PC-9 (cell line): ENCODE data around the gene SIAH2. TPM values are rescaled to one million over a fixed set of nuclear protein-coding genes. Genes with fewer than 3 reads are reported as not detected.
A peak's percentile ranks its signal among the peaks of the same experiment; 100 is the strongest.

Experiments used
- BruUV-seq: library from RNA; stranded (reverse); fragments of 400-500 nt; replicated peaks from 2 replicates; lab custom pipeline; 2021; lab: Mats Ljungman, UMichigan
- CTCF ChIA-PET: fragments of 300-600 bp; sonication (Branson Sonifier 250); formaldehyde crosslinking; loops from one replicate; lab custom pipeline; 2022; ENCODE audit warnings: antibody characterized with exemption; lab: Charles Lee
- POLR2A ChIA-PET: fragments of 300-600 bp; sonication (Branson Sonifier 250); formaldehyde crosslinking; loops from one replicate; lab custom pipeline; 2022; ENCODE audit warnings: antibody characterized with exemption; ENCODE audit not compliant: unreplicated experiment; lab: Charles Lee
- DNase-seq, 2 experiments: peaks; one replicate each; pipeline versions ENCODE4 v3.0.0 to v3.0.0-alpha.2; 2015 to 2022; ENCODE audit warnings: mixed read lengths in 1 of 2
- H2AFZ ChIP-seq: fragments of 200-600 bp; sonication (generic); 2 replicates; pipeline ENCODE4 v1.8.1; 2017; ENCODE audit warnings: antibody characterized with exemption
- H3F3A ChIP-seq: fragments of 200-600 bp; sonication (generic); 2 replicates; pipeline ENCODE4 v1.8.1; 2017; ENCODE audit warnings: antibody characterized with exemption, mild to moderate bottlenecking, low read depth; ENCODE audit not compliant: insufficient read depth
- H3K27ac ChIP-seq: fragments of 200-600 bp; sonication (generic); 2 replicates; pipeline ENCODE4 v1.6.1; 2016; ENCODE audit warnings: mixed run types
- H3K27me3 ChIP-seq: fragments of 200-600 bp; sonication (generic); 2 replicates; pipeline ENCODE4 v1.6.1; 2016; ENCODE audit warnings: low read depth, mixed run types; ENCODE audit not compliant: insufficient read depth
- H3K36me3 ChIP-seq: fragments of 200-600 bp; sonication (generic); 2 replicates; pipeline ENCODE4 v1.6.1; 2016; ENCODE audit warnings: low read depth, mixed run types
- H3K4me1 ChIP-seq: fragments of 200-600 bp; sonication (generic); replicated peaks from 2 replicates; pipeline ENCODE4 v1.6.1; 2016; ENCODE audit warnings: mixed run types; ENCODE audit not compliant: insufficient read depth
- H3K4me2 ChIP-seq: fragments of 200-600 bp; sonication (generic); 2 replicates; pipeline ENCODE4 v1.6.1; 2017; ENCODE audit warnings: mixed run types
- H3K4me3 ChIP-seq: fragments of 200-600 bp; sonication (generic); 2 replicates; pipeline ENCODE4 v1.6.1; 2016; ENCODE audit warnings: mixed run types
- H3K79me2 ChIP-seq: fragments of 200-600 bp; sonication (generic); 2 replicates; pipeline ENCODE4 v1.6.1; 2017; ENCODE audit warnings: low read depth, mixed run types
- H3K9me2 ChIP-seq: fragments of 200-600 bp; sonication (generic); 2 replicates; pipeline ENCODE4 v1.8.1; 2017; ENCODE audit warnings: mild to moderate bottlenecking; ENCODE audit not compliant: insufficient read depth
- H3K9me3 ChIP-seq: fragments of 200-600 bp; sonication (generic); 2 replicates; pipeline ENCODE4 v1.8.1; 2016; ENCODE audit warnings: low read depth; ENCODE audit not compliant: insufficient read depth
- H4K20me1 ChIP-seq: fragments of 200-600 bp; sonication (generic); 2 replicates; pipeline ENCODE4 v1.8.1; 2017; ENCODE audit not compliant: insufficient read depth
- CTCF ChIP-seq: fragments of 200-600 bp; sonication (generic); conservative IDR thresholded peaks from 2 replicates; pipeline ENCODE4 v1.6.1; 2017; ENCODE audit warnings: mixed run types, antibody characterized with exemption, mild to moderate bottlenecking, moderate library complexity
- EZH2 ChIP-seq: fragments of 200-600 bp; sonication (generic); IDR thresholded peaks from 2 replicates; pipeline ENCODE4 v1.8.0; 2017; ENCODE audit warnings: antibody characterized with exemption, low read depth
- intact Hi-C: fragments of 100-400 bp; cut with micrococcal nuclease; formaldehyde crosslinking; loops from one replicate; pipeline ENCODE4 v1.10.0; 2022; ENCODE audit not compliant: unreplicated experiment
- total RNA-seq: library from RNA; stranded (reverse); gene quantifications from 2 replicates; pipeline ENCODE4 v1.2.3, GENCODE V29; 2021

The SIAH2 gene
- total RNA-seq, 1 experiment from 2014 or later, result 20.3 TPM

GRCh38 chr3:150739200-150739863, 23.6 kb downstream of the SIAH2 start:
- POLR2A ChIA-PET, result no interaction called here
- Histone ChIP-seq H3K4me2 (no peak overlapping the region), H2AFZ (no peak overlapping the region), H3K27me3 (no peaks in the 10 kb centered on the region), H3K36me3 (no peaks in the 10 kb centered on the region), H3F3A (peaks cover 19% of the 10 kb centered on the region), H3K4me3 (no peak overlapping the region), H3K4me1 (peaks cover 42% of the 10 kb centered on the region), H3K79me2 (peaks cover 16% of the 10 kb centered on the region), H3K9me2 (no peaks in the 10 kb centered on the region), H3K9me3 (no peaks in the 10 kb centered on the region), H4K20me1 (peaks cover 11% of the 10 kb centered on the region; the same call in 1 of the 2 replicates), H3K27ac (peak overlapping the region; percentile 64; the same call in 1 of the 2 replicates)
- DNase-seq, result no peak
- BruUV-seq, result no TSS peak
- TF ChIP-seq EZH2, result no peak
- no peak for TF ChIP-seq CTCF
- CTCF ChIA-PET, result no interaction called here
- intact Hi-C loops, result no loop called here

GRCh38 chr3:150738688-150739087, 24.3 kb downstream of the SIAH2 start:
- H3K4me3 ChIP-seq, result no peak overlapping the region
- H3K79me2 ChIP-seq, result peaks cover 11% of the 10 kb centered on the region
- H3F3A ChIP-seq, result peaks cover 13% of the 10 kb centered on the region; the same call in 1 of the 2 replicates
- 0 out of 2 replicates have a peak, but pooled peaks cover 5% of the 10 kb centered on the region for H4K20me1 ChIP-seq
- ChIA-PET CTCF (no interaction called here), POLR2A (interaction anchor here (0.5 to 0.7 kb wide), 2 partner anchors 11 to 207 kb away, joined by 3 to 7 read pairs; no protein-coding TSS in a partner anchor)
- peak overlapping the region; percentile 64 for H3K27ac ChIP-seq
- peaks cover 36% of the 10 kb centered on the region for H3K4me1 ChIP-seq
- TF ChIP-seq CTCF (no peak), EZH2 (no peak)
- H3K9me3 ChIP-seq, result no peaks in the 10 kb centered on the region
- intact Hi-C loops, result loop anchor here (1.0 kb wide), 1 partner anchor 25 kb away; the partner anchor contains the start of gene SIAH2
- no peaks in the 10 kb centered on the region for H3K27me3 ChIP-seq
- no peak overlapping the region for H2AFZ ChIP-seq
- no TSS peak for BruUV-seq
- no peak for DNase-seq
- no peaks in the 10 kb centered on the region for H3K36me3 ChIP-seq
- no peaks in the 10 kb centered on the region for H3K9me2 ChIP-seq
- H3K4me2 ChIP-seq, result peak overlapping the region; percentile 5; the same call in 1 of the 2 replicates

GRCh38 chr3:150737874-150738679, 24.9 kb downstream of the SIAH2 start:
- POLR2A ChIA-PET, result interaction anchor here (0.5 to 0.7 kb wide), 3 partner anchors 10 to 206 kb away, joined by 3 to 7 read pairs (median 5); no protein-coding TSS in a partner anchor
- Histone ChIP-seq H3K4me1 (peaks cover 30% of the 10 kb centered on the region), H3K27me3 (no peaks in the 10 kb centered on the region), H3K4me3 (no peak overlapping the region), H4K20me1 (0 out of 2 replicates have a peak, but pooled peaks cover 1% of the 10 kb centered on the region), H3K79me2 (peaks cover 5% of the 10 kb centered on the region), H3K36me3 (no peaks in the 10 kb centered on the region), H3K4me2 (peak overlapping the region; percentile 5; the same call in 1 of the 2 replicates), H3F3A (peaks cover 12% of the 10 kb centered on the region; the same call in 1 of the 2 replicates), H3K27ac (peak overlapping the region; percentile 64), H2AFZ (no peak overlapping the region), H3K9me3 (no peaks in the 10 kb centered on the region), H3K9me2 (no peaks in the 10 kb centered on the region)
- DNase-seq, result peak; percentile 64 to 71
- no peak for TF ChIP-seq CTCF
- TF ChIP-seq EZH2, result no peak
- intact Hi-C loops, result loop anchor here (1.0 kb wide), 1 partner anchor 25 kb away; the partner anchor contains the start of gene SIAH2
- TSS peak; percentile 16 for BruUV-seq
- CTCF ChIA-PET, result no interaction called here
